ENCODE measurements around the gene TOM1L2.
A peak's percentile ranks its signal among the peaks of the same experiment; 100 is the strongest.

DNA sequence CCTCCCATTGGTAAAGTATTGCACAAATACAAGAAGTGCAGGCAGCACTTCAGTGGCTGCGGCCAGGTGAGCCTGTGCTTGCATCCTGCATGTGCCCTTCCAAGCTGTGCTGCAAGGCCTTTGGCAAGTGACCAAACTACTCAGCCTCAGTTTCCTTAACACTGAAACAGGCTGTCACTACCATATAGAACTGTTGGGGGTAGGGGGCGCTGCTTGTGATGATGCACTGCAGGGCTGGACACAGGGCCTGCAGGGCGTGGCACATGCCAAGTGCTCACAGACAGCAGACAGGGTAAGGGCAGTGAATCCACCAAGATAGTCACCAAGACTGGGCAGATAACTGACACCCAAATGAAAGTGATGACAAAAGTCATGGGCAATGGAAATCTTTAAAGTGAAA lies 69.8 kb downstream of the TOM1L2 start:
- TF ChIP-seq, protein P1, sequence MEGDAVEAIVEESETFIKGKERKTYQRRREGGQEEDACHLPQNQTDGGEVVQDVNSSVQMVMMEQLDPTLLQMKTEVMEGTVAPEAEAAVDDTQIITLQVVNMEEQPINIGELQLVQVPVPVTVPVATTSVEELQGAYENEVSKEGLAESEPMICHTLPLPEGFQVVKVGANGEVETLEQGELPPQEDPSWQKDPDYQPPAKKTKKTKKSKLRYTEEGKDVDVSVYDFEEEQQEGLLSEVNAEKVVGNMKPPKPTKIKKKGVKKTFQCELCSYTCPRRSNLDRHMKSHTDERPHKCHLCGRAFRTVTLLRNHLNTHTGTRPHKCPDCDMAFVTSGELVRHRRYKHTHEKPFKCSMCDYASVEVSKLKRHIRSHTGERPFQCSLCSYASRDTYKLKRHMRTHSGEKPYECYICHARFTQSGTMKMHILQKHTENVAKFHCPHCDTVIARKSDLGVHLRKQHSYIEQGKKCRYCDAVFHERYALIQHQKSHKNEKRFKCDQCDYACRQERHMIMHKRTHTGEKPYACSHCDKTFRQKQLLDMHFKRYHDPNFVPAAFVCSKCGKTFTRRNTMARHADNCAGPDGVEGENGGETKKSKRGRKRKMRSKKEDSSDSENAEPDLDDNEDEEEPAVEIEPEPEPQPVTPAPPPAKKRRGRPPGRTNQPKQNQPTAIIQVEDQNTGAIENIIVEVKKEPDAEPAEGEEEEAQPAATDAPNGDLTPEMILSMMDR (IDR thresholded peaks at IDR 0.05; ENCODE audit: low read depth, low read length, poor library complexity, severe bottlenecking): peak; percentile 45
- TF ChIP-seq EZH2phosphoT487 (IDR thresholded peaks at IDR 0.05; ENCODE audit: borderline replicate concordance, low read length): no peak
